Lower leg skin (tissue), 3 donors: ENCODE data around the gene SMC6.

ENCODE experiments used
- CTCF ChIP-seq, 3 donors: fragments of 450-650 bp; IDR thresholded peaks; one replicate each; pipeline ENCODE4 v1.5.1; 2016; ENCODE audit warnings: antibody characterized with exemption in 3 of 3, mild to moderate bottlenecking in 3 of 3, moderate library complexity in 2 of 3
- POLR2A ChIP-seq, 2 donors: fragments of 450-650 bp; IDR thresholded peaks; one replicate each; pipeline ENCODE4 v1.6.1; 2016 to 2017; ENCODE audit warnings: antibody characterized with exemption in 2 of 2, mild to moderate bottlenecking in 1 of 2, moderate library complexity in 1 of 2

- no peak for TF ChIP-seq POLR2A (IDR thresholded peaks at IDR 0.05)
- TF ChIP-seq CTCF (IDR thresholded peaks at IDR 0.05) = no peak
Measured at GRCh38 chr2:17627434-17627833, 126.2 kb downstream of the SMC6 start.
